DOHH2 (cell line): ENCODE measurements around the gene KRT40.

Source experiments
- H3F3A ChIP-seq: fragments of 200-600 bp; sonication (generic), shearing (Covaris generic); 2 replicates; pipeline ENCODE4 v1.6.0; 2016; ENCODE audit warnings: antibody characterized with exemption, mild to moderate bottlenecking; ENCODE audit not compliant: control insufficient read depth, insufficient read depth
- H3K27ac ChIP-seq: fragments of 200-600 bp; sonication (generic); 2 replicates; pipeline ENCODE4 v1.5.1; 2014; ENCODE audit warnings: low read depth, mild to moderate bottlenecking, low read length, moderate library complexity
- H3K27me3 ChIP-seq: fragments of 200-600 bp; sonication (generic); 2 replicates; pipeline ENCODE4 v1.6.1; 2014; ENCODE audit warnings: mild to moderate bottlenecking, low read length, mixed read lengths; ENCODE audit not compliant: control insufficient read depth
- H3K36me3 ChIP-seq: fragments of 200-600 bp; sonication (generic); 2 replicates; pipeline ENCODE4 v1.6.1; 2014; ENCODE audit warnings: mild to moderate bottlenecking, low read length, moderate library complexity, mixed read lengths; ENCODE audit not compliant: control insufficient read depth
- H3K4me1 ChIP-seq: fragments of 200-600 bp; sonication (generic); 2 replicates; pipeline ENCODE4 v1.6.1; 2014; ENCODE audit warnings: mild to moderate bottlenecking, low read length, mixed read lengths; ENCODE audit not compliant: control insufficient read depth
- H3K4me2 ChIP-seq: fragments of 200-600 bp; sonication (generic); 2 replicates; pipeline ENCODE4 v1.6.0; 2014; ENCODE audit warnings: mild to moderate bottlenecking, low read length, moderate library complexity
- H3K4me3 ChIP-seq: fragments of 200-600 bp; sonication (generic); 2 replicates; pipeline ENCODE4 v1.5.1; 2014; ENCODE audit warnings: mild to moderate bottlenecking, low read length, mixed read lengths
- H3K79me2 ChIP-seq: fragments of 200-600 bp; sonication (generic); 2 replicates; pipeline ENCODE4 v1.6.1; 2014; ENCODE audit warnings: mild to moderate bottlenecking, low read length, mixed read lengths; ENCODE audit not compliant: control insufficient read depth
- H3K9me2 ChIP-seq: fragments of 200-600 bp; sonication (generic); replicated peaks from 2 replicates; pipeline ENCODE4 v1.6.1; 2014; ENCODE audit warnings: mild to moderate bottlenecking, low read length, mixed read lengths; ENCODE audit not compliant: control insufficient read depth
- H3K9me3 ChIP-seq: fragments of 200-600 bp; sonication (generic); 2 replicates; pipeline ENCODE4 v1.6.1; 2014; ENCODE audit warnings: antibody characterized with exemption, low read length, mixed read lengths; ENCODE audit not compliant: control insufficient read depth, insufficient read depth
- H4K20me1 ChIP-seq: fragments of 200-600 bp; sonication (generic); 2 replicates; pipeline ENCODE4 v1.6.0; 2014; ENCODE audit warnings: low read depth, mild to moderate bottlenecking, antibody characterized with exemption, low read length, moderate library complexity; ENCODE audit not compliant: control insufficient read depth, insufficient read depth
- EZH2phosphoT487 ChIP-seq: fragments of 200-600 bp; sonication (generic); IDR thresholded peaks from 2 replicates; pipeline ENCODE4 v1.6.1; 2017; ENCODE audit warnings: borderline replicate concordance, mild to moderate bottlenecking, antibody characterized with exemption, low read length, moderate library complexity, mixed read lengths
- TF ChIP-seq, protein P1 (sequence below): fragments of 200-600 bp; sonication (generic); IDR thresholded peaks from one replicate; pipeline ENCODE4 v1.5.1; 2014; ENCODE audit warnings: antibody characterized with exemption, mild to moderate bottlenecking, low read depth, low read length; ENCODE audit not compliant: poor library complexity, severe bottlenecking

Gene KRT40

GRCh38 chr17:41009301-41009760 lies 25.2 kb upstream of the KRT40 start:
- no peak for TF ChIP-seq EZH2phosphoT487
- TF ChIP-seq, protein P1, sequence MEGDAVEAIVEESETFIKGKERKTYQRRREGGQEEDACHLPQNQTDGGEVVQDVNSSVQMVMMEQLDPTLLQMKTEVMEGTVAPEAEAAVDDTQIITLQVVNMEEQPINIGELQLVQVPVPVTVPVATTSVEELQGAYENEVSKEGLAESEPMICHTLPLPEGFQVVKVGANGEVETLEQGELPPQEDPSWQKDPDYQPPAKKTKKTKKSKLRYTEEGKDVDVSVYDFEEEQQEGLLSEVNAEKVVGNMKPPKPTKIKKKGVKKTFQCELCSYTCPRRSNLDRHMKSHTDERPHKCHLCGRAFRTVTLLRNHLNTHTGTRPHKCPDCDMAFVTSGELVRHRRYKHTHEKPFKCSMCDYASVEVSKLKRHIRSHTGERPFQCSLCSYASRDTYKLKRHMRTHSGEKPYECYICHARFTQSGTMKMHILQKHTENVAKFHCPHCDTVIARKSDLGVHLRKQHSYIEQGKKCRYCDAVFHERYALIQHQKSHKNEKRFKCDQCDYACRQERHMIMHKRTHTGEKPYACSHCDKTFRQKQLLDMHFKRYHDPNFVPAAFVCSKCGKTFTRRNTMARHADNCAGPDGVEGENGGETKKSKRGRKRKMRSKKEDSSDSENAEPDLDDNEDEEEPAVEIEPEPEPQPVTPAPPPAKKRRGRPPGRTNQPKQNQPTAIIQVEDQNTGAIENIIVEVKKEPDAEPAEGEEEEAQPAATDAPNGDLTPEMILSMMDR = no peak
- Histone ChIP-seq H3K27ac (no peak overlapping the region), H3K4me1 (no peaks in the 10 kb centered on the region), H3K27me3 (peaks cover 4% of the 10 kb centered on the region; the same call in 1 of the 2 replicates), H4K20me1 (no peaks in the 10 kb centered on the region), H3K4me3 (no peak overlapping the region), H3K9me2 (no peaks in the 10 kb centered on the region), H3K4me2 (no peak overlapping the region), H3F3A (no peaks in the 10 kb centered on the region), H3K36me3 (no peaks in the 10 kb centered on the region), H3K79me2 (no peaks in the 10 kb centered on the region), H3K9me3 (no peaks in the 10 kb centered on the region)

GRCh38 chr17:41008811-41009210 lies 24.7 kb upstream of the KRT40 start, which contains the start of gene KRTAP3-1:
Gene KRTAP3-1 (minus strand): TSS chr17:41009128. CDS start chr17:41009074, 54 bp downstream.
- TF ChIP-seq, protein P1 = no peak
- Histone ChIP-seq H3K9me2 (no peaks in the 10 kb centered on the region), H3K27ac (no peak within 1 kb of the TSS), H3K4me1 (no peaks in the 10 kb centered on the region), H3K9me3 (no peaks in the 10 kb centered on the region), H3K79me2 (no peaks in the 10 kb centered on the region), H3K4me2 (no peak within 1 kb of the TSS), H3K4me3 (no peak within 1 kb of the TSS), H3F3A (no peaks in the 10 kb centered on the region), H3K27me3 (peaks cover 4% of the 10 kb centered on the region; the same call in 1 of the 2 replicates), H3K36me3 (no peaks in the 10 kb centered on the region), H4K20me1 (no peaks in the 10 kb centered on the region)

DNA sequence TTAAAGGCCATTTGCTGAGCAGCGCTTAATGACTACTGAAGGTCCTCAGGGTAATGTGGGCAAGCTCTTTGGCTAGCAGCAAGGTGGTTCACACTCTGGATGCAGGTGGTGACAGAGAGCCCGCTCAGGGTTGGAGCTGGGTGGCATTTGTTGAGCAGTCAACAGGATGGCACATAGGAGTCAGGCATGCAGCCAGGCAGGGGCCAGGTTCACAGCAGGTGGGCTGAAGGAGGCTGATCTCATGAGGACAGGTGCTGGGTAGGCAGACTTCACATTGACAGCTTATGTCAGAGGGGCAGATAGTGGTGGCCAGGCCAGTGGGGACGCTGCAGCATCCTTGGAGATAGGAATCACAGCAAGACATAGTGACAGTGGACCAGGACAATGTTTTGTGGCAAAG lies 20.3 kb upstream of the KRT40 start:
- no peaks in the 10 kb centered on the region for H3K9me2 ChIP-seq
- H3K27me3 ChIP-seq = peaks cover 10% of the 10 kb centered on the region
- H3K27ac ChIP-seq = no peak overlapping the region
- no peak overlapping the region for H3K4me3 ChIP-seq
- no peak overlapping the region for H3K4me2 ChIP-seq
- no peaks in the 10 kb centered on the region for H3F3A ChIP-seq
- no peak for TF ChIP-seq EZH2phosphoT487
- TF ChIP-seq, protein P1 = no peak
- no peaks in the 10 kb centered on the region for H3K79me2 ChIP-seq
- no peaks in the 10 kb centered on the region for H4K20me1 ChIP-seq
- H3K9me3 ChIP-seq = no peaks in the 10 kb centered on the region
- no peaks in the 10 kb centered on the region for H3K4me1 ChIP-seq
- H3K36me3 ChIP-seq = no peaks in the 10 kb centered on the region

DNA sequence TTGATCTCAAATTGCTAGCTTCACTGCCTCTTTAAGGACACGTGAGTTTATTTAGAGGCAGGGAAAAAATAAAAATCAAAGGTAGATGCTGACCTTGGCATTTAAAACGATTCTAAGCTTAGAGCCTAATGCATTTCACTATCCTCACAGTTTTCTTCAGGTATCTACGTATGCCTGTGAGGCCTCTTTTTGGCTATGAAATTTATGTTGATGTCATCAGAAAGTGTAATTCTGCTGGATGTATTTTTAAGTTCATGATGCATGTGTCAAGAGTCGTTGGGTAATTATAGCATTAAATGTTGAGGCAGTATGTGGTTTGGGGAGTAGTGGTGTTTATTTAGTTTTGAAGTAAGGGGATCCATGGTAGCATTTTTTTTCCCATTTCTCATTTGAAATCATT lies 19.8 kb upstream of the KRT40 start:
- TF ChIP-seq, protein P1 = no peak
- TF ChIP-seq EZH2phosphoT487 = no peak
- H3K4me3 ChIP-seq = no peak overlapping the region
- H3K79me2 ChIP-seq = no peaks in the 10 kb centered on the region
- H3K27ac ChIP-seq = no peak overlapping the region
- H3K27me3 ChIP-seq = peaks cover 10% of the 10 kb centered on the region
- no peaks in the 10 kb centered on the region for H3K9me2 ChIP-seq
- H3K9me3 ChIP-seq = no peaks in the 10 kb centered on the region
- H3K36me3 ChIP-seq = no peaks in the 10 kb centered on the region
- H3F3A ChIP-seq = no peaks in the 10 kb centered on the region
- no peaks in the 10 kb centered on the region for H3K4me1 ChIP-seq
- H4K20me1 ChIP-seq = no peaks in the 10 kb centered on the region
- H3K4me2 ChIP-seq = no peak overlapping the region
